Endodermal cell (in vitro differentiated cells): ENCODE data around the gene EVA1C. TPM values are rescaled to one million over a fixed set of nuclear protein-coding genes. Genes with fewer than 3 reads are reported as not detected.
"Not testable (repeated sequence)": the region's sequence is repeated elsewhere in the genome, so short reads cannot be mapped to it uniquely, and the experiment has no call there.

Experiments used
- DNase-seq: peaks from one replicate; pipeline ENCODE4 v3.0.0-alpha.2; 2017
- H3K27ac ChIP-seq: 2 replicates; pipeline ENCODE4 v1.5.1; 2013; ENCODE audit warnings: mild to moderate bottlenecking, low read depth, low read length, moderate library complexity
- H3K27me3 ChIP-seq: 2 replicates; pipeline ENCODE4 v1.6.1; 2013; ENCODE audit warnings: mild to moderate bottlenecking, low read length, moderate library complexity; ENCODE audit not compliant: insufficient read depth, control insufficient read depth, poor library complexity, severe bottlenecking
- H3K36me3 ChIP-seq: 2 replicates; pipeline ENCODE4 v1.7.0; 2013; ENCODE audit warnings: mild to moderate bottlenecking, low read length, moderate library complexity; ENCODE audit not compliant: control insufficient read depth, insufficient read depth
- H3K4me1 ChIP-seq: one replicate; pipeline ENCODE4 v1.7.0; 2013; ENCODE audit warnings: low read length; ENCODE audit not compliant: control insufficient read depth, insufficient read depth
- H3K4me3 ChIP-seq: 2 replicates; pipeline ENCODE4 v1.5.1; 2013; ENCODE audit warnings: mild to moderate bottlenecking, low read length, moderate library complexity
- H3K9ac ChIP-seq: 2 replicates; pipeline ENCODE4 v1.6.1; 2013; ENCODE audit warnings: mild to moderate bottlenecking, low read length, moderate library complexity; ENCODE audit not compliant: poor library complexity, severe bottlenecking; ENCODE audit errors: extremely low read depth
- H3K9me3 ChIP-seq: 2 replicates; pipeline ENCODE4 v1.6.1; 2013; ENCODE audit warnings: mild to moderate bottlenecking, low read length, moderate library complexity; ENCODE audit not compliant: control insufficient read depth
- H3K27ac Mint-ChIP-seq: 2 replicates; pipeline ENCODE4 v1.8.0; 2020; ENCODE audit warnings: mixed read lengths
- H3K27me3 Mint-ChIP-seq: 2 replicates; pipeline ENCODE4 v1.8.0; 2021; ENCODE audit warnings: mild to moderate bottlenecking, mixed read lengths; ENCODE audit not compliant: insufficient read depth
- H3K36me3 Mint-ChIP-seq: 2 replicates; pipeline ENCODE4 v1.8.0; 2020; ENCODE audit warnings: low read depth, mixed read lengths
- H3K4me1 Mint-ChIP-seq: 2 replicates; pipeline ENCODE4 v1.8.0; 2020; ENCODE audit warnings: mixed read lengths
- H3K4me3 Mint-ChIP-seq: 2 replicates; pipeline ENCODE4 v1.8.0; 2020; ENCODE audit warnings: mild to moderate bottlenecking, moderate library complexity, mixed read lengths
- H3K9me3 Mint-ChIP-seq: 2 replicates; pipeline ENCODE4 v1.8.0; 2020; ENCODE audit warnings: mild to moderate bottlenecking, mixed read lengths
- CTCF ChIP-seq: fragments of 200-600 bp; sonication (generic); conservative IDR thresholded peaks from 2 replicates; pipeline ENCODE4 v1.5.0; 2021; ENCODE audit warnings: antibody characterized with exemption, mild to moderate bottlenecking
- WGBS, 2 experiments: methylation state at CpG; one replicate each; pipeline versions ENCODE4 v1.1.5 to v1.1.7; 2013; ENCODE audit warnings: missing lambda C conversion rate in 2 of 2, mixed read lengths in 1 of 2; ENCODE audit not compliant: insufficient coverage in 1 of 2, insufficient read length in 1 of 2; 5-methylcytosine and 5-hydroxymethylcytosine counted together
- total RNA-seq, 2 donors: library from RNA; stranded (reverse); fragmentation: NEBNext Ultra II Directional in 1 of 2; extraction: Animal tissue kit (Norgen Biotek cat#: 25700) in 1 of 2; gene quantifications; 2 replicates in 1 of 2; 3 replicates in 1 of 2; pipeline ENCODE4 v1.2.1, GENCODE V29; 2021

The EVA1C gene
- total RNA-seq, 2 donors from 2014 or later: 0.68 TPM; not detected in 1

- peak overlapping the region; percentile 10 for H3K27ac Mint-ChIP-seq
- H3K4me3 Mint-ChIP-seq: no peak overlapping the region
Observed at GRCh38 chr21:32558106-32558505, 145.6 kb downstream of the EVA1C start.

GRCh38 chr21:32559006-32559610 lies 146.6 kb downstream of the EVA1C start:
- Histone ChIP-seq H3K36me3 (no peaks in the 10 kb centered on the region), H3K4me3 (no peak overlapping the region), H3K4me1 (no peaks in the 10 kb centered on the region), H3K9me3 (peaks cover 1% of the 10 kb centered on the region), H3K27ac (no peak overlapping the region), H3K9ac (no peak overlapping the region), H3K27me3 (no peaks in the 10 kb centered on the region)
- H3K36me3 Mint-ChIP-seq: no peaks in the 10 kb centered on the region
- no peaks in the 10 kb centered on the region for H3K9me3 Mint-ChIP-seq
- H3K4me3 Mint-ChIP-seq: no peak overlapping the region
- H3K4me1 Mint-ChIP-seq: peaks cover 19% of the 10 kb centered on the region
- TF ChIP-seq CTCF: no peak
- peak; percentile 24 for DNase-seq
- 97% methylated on average over 5 of the region's 6 CpGs for WGBS, 2 experiments
- H3K27ac Mint-ChIP-seq: no peak overlapping the region
- H3K27me3 Mint-ChIP-seq: no peaks in the 10 kb centered on the region

More at GRCh38 chr21:32558106-32558505, 145.6 kb downstream of the EVA1C start:
- Histone ChIP-seq H3K27me3 (no peaks in the 10 kb centered on the region), H3K9me3 (no peaks in the 10 kb centered on the region), H3K4me3 (no peak overlapping the region), H3K9ac (no peak overlapping the region), H3K27ac (no peak overlapping the region), H3K4me1 (no peaks in the 10 kb centered on the region), H3K36me3 (no peaks in the 10 kb centered on the region)
- Mint-ChIP-seq H3K36me3 (no peaks in the 10 kb centered on the region), H3K9me3 (no peaks in the 10 kb centered on the region), H3K4me1 (peaks cover 19% of the 10 kb centered on the region), H3K27me3 (no peaks in the 10 kb centered on the region)
- peak; percentile 28 for DNase-seq
- no peak for TF ChIP-seq CTCF
- 93 to 100% methylated on average over 1 to 3 of the region's 3 CpGs for WGBS, 2 experiments

- H3K27me3 ChIP-seq: no peaks in the 10 kb centered on the region
- no peak overlapping the region for H3K27ac ChIP-seq
- WGBS, 2 experiments: 37% methylated on average over 3 of the region's 3 CpGs; no CpG with 5 or more reads in 1 of the 2 experiments
- no peak for TF ChIP-seq CTCF
- DNase-seq: no peak
- H3K27ac Mint-ChIP-seq: no peak overlapping the region
- H3K9me3 Mint-ChIP-seq: peaks cover 15% of the 10 kb centered on the region
- H3K4me3 ChIP-seq: no peak overlapping the region
- no peak overlapping the region for H3K4me3 Mint-ChIP-seq
- H3K9ac ChIP-seq: no peak overlapping the region
- H3K36me3 Mint-ChIP-seq: no peaks in the 10 kb centered on the region
- H3K27me3 Mint-ChIP-seq: no peaks in the 10 kb centered on the region
- H3K36me3 ChIP-seq: no peaks in the 10 kb centered on the region
- H3K4me1 ChIP-seq: no peaks in the 10 kb centered on the region
- peaks cover 19% of the 10 kb centered on the region for H3K4me1 Mint-ChIP-seq
- H3K9me3 ChIP-seq: peaks cover 13% of the 10 kb centered on the region
Observed at GRCh38 chr21:32560896-32561295, 148.4 kb downstream of the EVA1C start.

- Mint-ChIP-seq H3K4me1 (peaks cover 19% of the 10 kb centered on the region), H3K27ac (peak overlapping the region; percentile 53), H3K9me3 (peaks cover 15% of the 10 kb centered on the region)
- H3K27me3 Mint-ChIP-seq, H3K27ac ChIP-seq, H3K4me1 ChIP-seq, DNase-seq, H3K36me3 ChIP-seq, H3K9ac ChIP-seq, H3K27me3 ChIP-seq, H3K36me3 Mint-ChIP-seq, H3K4me3 ChIP-seq, H3K4me3 Mint-ChIP-seq: not testable (repeated sequence)
- peaks cover 13% of the 10 kb centered on the region for H3K9me3 ChIP-seq
- 0% methylated on average over 1 of the region's 1 CpG; no CpG with 5 or more reads in 1 of the 2 experiments for WGBS, 2 experiments
Observed at GRCh38 chr21:32561476-32561875, 149.0 kb downstream of the EVA1C start.
